Peyer's patch (tissue), 4 donors: ENCODE results near the gene SLC34A1.

Source experiments
- CTCF ChIP-seq, 6 experiments: fragments of 450-650 bp in 4 of 6; fragments of 200-600 bp in 2 of 6; sonication (generic) in 1 of 6; IDR thresholded peaks; one replicate each; pipeline ENCODE4 v1.5.1; 2017 to 2019; ENCODE audit warnings: antibody characterized with exemption in 6 of 6, mild to moderate bottlenecking in 3 of 6, moderate library complexity in 1 of 6
- POLR2A ChIP-seq, 2 donors: fragments of 450-650 bp; IDR thresholded peaks; one replicate each; pipeline ENCODE4 v1.5.1; 2017; ENCODE audit warnings: antibody characterized with exemption in 2 of 2, mild to moderate bottlenecking in 2 of 2, moderate library complexity in 2 of 2

GRCh38 chr5:177338251-177339106, 45.8 kb upstream of the SLC34A1 start:
- TF ChIP-seq CTCF (IDR thresholded peaks at IDR 0.05) (no peak), POLR2A (IDR thresholded peaks at IDR 0.05) (no peak)
